ENCODE results near the gene NOL6. TPM values are rescaled to one million over a fixed set of nuclear protein-coding genes. Genes with fewer than 3 reads are reported as not detected.

The NOL6 gene
- total RNA-seq, 1 experiment from 2014 or later, result 36.4 TPM

GRCh38 chr9:33458444-33458843 is 15.3 kb downstream of the NOL6 start:
- peak overlapping the region; percentile 70 for H3K4me2 ChIP-seq (ENCODE audit: low read length)
- peak; percentile 75 for DNase-seq (ENCODE audit: low read depth, low spot score)

More at GRCh38 chr9:33458444-33458843, 15.3 kb downstream of the NOL6 start:
- peak; percentile 86 for ATAC-seq
- H3K27ac ChIP-seq (ENCODE audit: low read depth, low read length), result peak overlapping the region; percentile 86
- H3K4me3 ChIP-seq (replicated peaks in 1 of 2; ENCODE audit: low read depth in 1 of 2, low read length in 2 of 2), result peak overlapping the region; percentile 4 to 32; a peak in 2 of 4 replicates
- RAD21 ChIA-PET (ENCODE audit: low non-redundant PET in 1 of 2, low total read pairs in 2 of 2, uncharacterized antibody in 2 of 2, unreplicated experiment in 2 of 2), result no interaction called here
- H3K9ac ChIP-seq (ENCODE audit: low read length), result peak overlapping the region; percentile 32
- H4K20me1 ChIP-seq (ENCODE audit: insufficient read depth), result no peaks in the 10 kb centered on the region
- no TSS peak for BruUV-seq (replicated peaks)
- CTCF ChIA-PET, result interaction anchor here (0.7 to 2.6 kb wide), 4 partner anchors 9 to 83 kb away, joined by 3 to 10 read pairs (median 3); partner anchors contain the start of gene AQP3
- H3K36me3 ChIP-seq (ENCODE audit: control insufficient read depth in 1 of 2, insufficient read depth in 2 of 2, low read length in 2 of 2), result peaks cover 9 to 21% of the 10 kb centered on the region in 2 experiments; a peak in 2 of 4 replicates
- peaks cover 40 to 68% of the 10 kb centered on the region in 2 experiments for H3K4me1 ChIP-seq (ENCODE audit: control insufficient read depth in 1 of 2, insufficient read depth in 2 of 2, low read length in 2 of 2)
- peak; percentile 91 for TF ChIP-seq TCF7L2 (IDR thresholded peaks at IDR 0.05; ENCODE audit: borderline replicate concordance, extremely low read depth, insufficient read depth, insufficient read length)
- no peak for TF ChIP-seq ZNF274 (IDR thresholded peaks at IDR 0.05; ENCODE audit: low read depth, low read length)
- TF ChIP-seq, protein P1, sequence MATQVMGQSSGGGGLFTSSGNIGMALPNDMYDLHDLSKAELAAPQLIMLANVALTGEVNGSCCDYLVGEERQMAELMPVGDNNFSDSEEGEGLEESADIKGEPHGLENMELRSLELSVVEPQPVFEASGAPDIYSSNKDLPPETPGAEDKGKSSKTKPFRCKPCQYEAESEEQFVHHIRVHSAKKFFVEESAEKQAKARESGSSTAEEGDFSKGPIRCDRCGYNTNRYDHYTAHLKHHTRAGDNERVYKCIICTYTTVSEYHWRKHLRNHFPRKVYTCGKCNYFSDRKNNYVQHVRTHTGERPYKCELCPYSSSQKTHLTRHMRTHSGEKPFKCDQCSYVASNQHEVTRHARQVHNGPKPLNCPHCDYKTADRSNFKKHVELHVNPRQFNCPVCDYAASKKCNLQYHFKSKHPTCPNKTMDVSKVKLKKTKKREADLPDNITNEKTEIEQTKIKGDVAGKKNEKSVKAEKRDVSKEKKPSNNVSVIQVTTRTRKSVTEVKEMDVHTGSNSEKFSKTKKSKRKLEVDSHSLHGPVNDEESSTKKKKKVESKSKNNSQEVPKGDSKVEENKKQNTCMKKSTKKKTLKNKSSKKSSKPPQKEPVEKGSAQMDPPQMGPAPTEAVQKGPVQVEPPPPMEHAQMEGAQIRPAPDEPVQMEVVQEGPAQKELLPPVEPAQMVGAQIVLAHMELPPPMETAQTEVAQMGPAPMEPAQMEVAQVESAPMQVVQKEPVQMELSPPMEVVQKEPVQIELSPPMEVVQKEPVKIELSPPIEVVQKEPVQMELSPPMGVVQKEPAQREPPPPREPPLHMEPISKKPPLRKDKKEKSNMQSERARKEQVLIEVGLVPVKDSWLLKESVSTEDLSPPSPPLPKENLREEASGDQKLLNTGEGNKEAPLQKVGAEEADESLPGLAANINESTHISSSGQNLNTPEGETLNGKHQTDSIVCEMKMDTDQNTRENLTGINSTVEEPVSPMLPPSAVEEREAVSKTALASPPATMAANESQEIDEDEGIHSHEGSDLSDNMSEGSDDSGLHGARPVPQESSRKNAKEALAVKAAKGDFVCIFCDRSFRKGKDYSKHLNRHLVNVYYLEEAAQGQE (IDR thresholded peaks at IDR 0.05; ENCODE audit: low read depth), result no peak
- TF ChIP-seq POLR2A (IDR thresholded peaks at IDR 0.05; ENCODE audit: borderline replicate concordance, extremely low read depth, insufficient read depth, insufficient read length), result peak; percentile 33
- TF ChIP-seq POLR2AphosphoS5 (IDR thresholded peaks at IDR 0.05; ENCODE audit: low read depth, low read length), result peak; percentile 53; the same call in 1 of the 2 replicates
- no peaks in the 10 kb centered on the region for H3K9me3 ChIP-seq (ENCODE audit: control insufficient read depth in 1 of 2, insufficient read depth in 1 of 2, low read depth in 1 of 2, low read length in 2 of 2)
- H3K9me2 ChIP-seq (ENCODE audit: insufficient read depth), result no peaks in the 10 kb centered on the region
- H2AFZ ChIP-seq (ENCODE audit: low read depth, low read length, poor library complexity, severe bottlenecking), result no peak overlapping the region
- intact Hi-C loops (cut with micrococcal nuclease), result no loop called here
- H3K79me2 ChIP-seq (ENCODE audit: insufficient read depth, low read length), result no peaks in the 10 kb centered on the region
- POLR2A ChIA-PET, result interaction anchor here (1.1 to 4.4 kb wide), 3 partner anchors 14 to 168 kb away, joined by 3 to 27 read pairs (median 4); partner anchors contain the start of genes NFX1 and NOL6
- H3K27me3 ChIP-seq (ENCODE audit: insufficient read depth, low read length), result no peaks in the 10 kb centered on the region

Measured in HCT116 (cell line).